ENCODE results near the gene ASNS.

DNA sequence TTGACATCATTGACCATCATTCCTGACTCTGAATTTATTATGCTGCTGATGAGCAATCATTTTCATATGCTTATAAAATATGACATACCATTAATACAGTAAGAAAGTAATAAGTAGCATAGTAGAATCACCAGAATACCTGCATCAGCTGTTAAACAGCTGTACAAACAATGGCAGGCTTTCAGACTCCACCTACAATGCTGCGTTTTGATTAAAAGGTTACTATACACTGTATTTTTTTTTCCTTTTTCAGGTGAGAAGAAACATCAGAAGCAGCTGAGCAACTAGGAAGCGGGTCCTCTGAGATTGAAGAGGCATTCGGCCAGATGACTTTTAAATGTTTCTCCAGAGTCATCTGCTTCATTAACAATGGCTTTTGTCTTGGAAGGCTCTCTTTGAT, 7.1 kb downstream of the ASNS start:
- TF ChIP-seq CTCF (IDR thresholded peaks at IDR 0.05; ENCODE audit: borderline replicate concordance, extremely low read depth, low read length, poor library complexity, severe bottlenecking) (no peak), EZH2 (IDR thresholded peaks at IDR 0.05; ENCODE audit: borderline replicate concordance, low read depth, low read length, severe bottlenecking) (no peak)

All from DND-41 (cell line).